Keratinocyte (primary cell): Measurements from ENCODE around the gene ANKMY1. TPM values are rescaled to one million over a fixed set of nuclear protein-coding genes. Genes with fewer than 3 reads are reported as not detected.

Experiments used
- DNase-seq: peaks from one replicate; pipeline ENCODE4 v3.0.0-alpha.2; 2011; ENCODE audit warnings: low read depth, missing footprints, low spot score
- FAIRE-seq: peaks from 2 replicates; lab custom pipeline; 2011; peaks lifted over from hg19 to GRCh38; lab: Jason Lieb, UNC
- H2AFZ ChIP-seq: 2 replicates; pipeline ENCODE4 v1.6.0; 2012; ENCODE audit warnings: low read length, control low read depth, inconsistent platforms; ENCODE audit not compliant: control insufficient read depth
- H3K27ac ChIP-seq: 2 replicates; pipeline ENCODE4 v1.5.1; 2011; ENCODE audit warnings: low read length; ENCODE audit not compliant: control insufficient read depth, insufficient read depth
- H3K27me3 ChIP-seq: 3 replicates; pipeline ENCODE4 v1.6.0; 2011; ENCODE audit warnings: low read length; ENCODE audit not compliant: control insufficient read depth, insufficient read depth; ENCODE audit errors: extremely low read depth
- H3K36me3 ChIP-seq, 2 experiments: 2 replicates in 1 of 2; 3 replicates in 1 of 2; pipeline ENCODE4 v1.5.1; 2011; ENCODE audit warnings: low read length in 2 of 2, mild to moderate bottlenecking in 1 of 2; ENCODE audit not compliant: control insufficient read depth in 2 of 2, insufficient read depth in 2 of 2; ENCODE audit errors: extremely low read depth in 1 of 2
- H3K4me1 ChIP-seq: 3 replicates; pipeline ENCODE4 v1.5.1; 2011; ENCODE audit warnings: low read length; ENCODE audit not compliant: control insufficient read depth, insufficient read depth; ENCODE audit errors: extremely low read depth
- H3K4me2 ChIP-seq: 3 replicates; pipeline ENCODE4 v1.6.0; 2011; ENCODE audit warnings: low read depth, low read length; ENCODE audit not compliant: control insufficient read depth, insufficient read depth; ENCODE audit errors: extremely low read depth
- H3K4me3 ChIP-seq, 3 experiments: fragments of 200-600 bp in 1 of 3; sonication (generic) in 1 of 3; 2 replicates in 2 of 3; 3 replicates in 1 of 3; pipeline ENCODE4 v1.5.1; 2011 to 2016; ENCODE audit warnings: low read length in 3 of 3, mild to moderate bottlenecking in 3 of 3, control low read depth in 2 of 3, inconsistent platforms in 1 of 3, low read depth in 1 of 3, mixed read lengths in 1 of 3, mixed run types in 1 of 3, moderate library complexity in 1 of 3; ENCODE audit not compliant: control insufficient read depth in 2 of 3, insufficient read depth in 2 of 3; ENCODE audit errors: extremely low read depth in 1 of 3
- H3K79me2 ChIP-seq: 2 replicates; pipeline ENCODE4 v1.6.0; 2012; ENCODE audit warnings: low read length; ENCODE audit not compliant: control insufficient read depth, insufficient read depth
- H3K9ac ChIP-seq: 3 replicates; pipeline ENCODE4 v1.6.0; 2011; ENCODE audit warnings: low read length; ENCODE audit not compliant: control insufficient read depth, insufficient read depth; ENCODE audit errors: extremely low read depth
- H3K9me1 ChIP-seq: 3 replicates; pipeline ENCODE4 v1.6.0; 2011; ENCODE audit warnings: low read length; ENCODE audit not compliant: control insufficient read depth, insufficient read depth; ENCODE audit errors: extremely low read depth
- H3K9me3 ChIP-seq: 2 replicates; pipeline ENCODE4 v1.5.1; 2012; ENCODE audit warnings: low read depth, low read length; ENCODE audit not compliant: control insufficient read depth
- H4K20me1 ChIP-seq: 3 replicates; pipeline ENCODE4 v1.6.0; 2011; ENCODE audit warnings: low read length; ENCODE audit not compliant: control insufficient read depth, insufficient read depth; ENCODE audit errors: extremely low read depth
- EZH2 ChIP-seq: IDR thresholded peaks from one replicate; pipeline ENCODE4 v1.6.1; 2012; ENCODE audit warnings: inconsistent platforms, mild to moderate bottlenecking, low read length, moderate library complexity
- dilution Hi-C: fragments of 300-500 bp; cut with MboI; formaldehyde crosslinking; loops from one replicate; pipeline ENCODE4 v1.7.0; 2020; ENCODE audit warnings: low sequenced_read_pairs; ENCODE audit not compliant: extremely low pct_ligation_motif_present
- polyA plus RNA-seq, 5 experiments: library from polyadenylated mRNA; depleted of rRNA in 3 of 5; stranded (reverse) in 3 of 5; stranded (forward) in 1 of 5; unstranded in 1 of 5; fragments of >200 nt; gene quantifications; 1 replicate in 1 of 5; 2 replicates in 3 of 5; 3 replicates in 1 of 5; pipeline versions ENCODE4 v1.2.1 to v1.2.3, GENCODE V29; 2011 to 2012; ENCODE audit warnings: missing spikeins in 2 of 5, low read depth in 1 of 5, low replicate concordance in 1 of 5
- TF ChIP-seq, protein P1 (sequence below), 3 experiments: IDR thresholded peaks in 1 of 3; conservative IDR thresholded peaks in 1 of 3; optimal IDR thresholded peaks in 1 of 3; 2 replicates in 2 of 3; 3 replicates in 1 of 3; pipeline versions ENCODE3 to v1.5.1; 2011; ENCODE audit warnings: low read length in 3 of 3, mild to moderate bottlenecking in 3 of 3, moderate library complexity in 2 of 3, control low read depth in 1 of 3, inconsistent platforms in 1 of 3; ENCODE audit not compliant: insufficient read depth in 2 of 3; ENCODE audit errors: extremely low read depth in 1 of 3

Gene ANKMY1
- polyA plus RNA-seq, 1 donor (not counting 4 experiments of a cell fraction or from before 2014, with no cell fraction given), result 3.3 TPM

DNA sequence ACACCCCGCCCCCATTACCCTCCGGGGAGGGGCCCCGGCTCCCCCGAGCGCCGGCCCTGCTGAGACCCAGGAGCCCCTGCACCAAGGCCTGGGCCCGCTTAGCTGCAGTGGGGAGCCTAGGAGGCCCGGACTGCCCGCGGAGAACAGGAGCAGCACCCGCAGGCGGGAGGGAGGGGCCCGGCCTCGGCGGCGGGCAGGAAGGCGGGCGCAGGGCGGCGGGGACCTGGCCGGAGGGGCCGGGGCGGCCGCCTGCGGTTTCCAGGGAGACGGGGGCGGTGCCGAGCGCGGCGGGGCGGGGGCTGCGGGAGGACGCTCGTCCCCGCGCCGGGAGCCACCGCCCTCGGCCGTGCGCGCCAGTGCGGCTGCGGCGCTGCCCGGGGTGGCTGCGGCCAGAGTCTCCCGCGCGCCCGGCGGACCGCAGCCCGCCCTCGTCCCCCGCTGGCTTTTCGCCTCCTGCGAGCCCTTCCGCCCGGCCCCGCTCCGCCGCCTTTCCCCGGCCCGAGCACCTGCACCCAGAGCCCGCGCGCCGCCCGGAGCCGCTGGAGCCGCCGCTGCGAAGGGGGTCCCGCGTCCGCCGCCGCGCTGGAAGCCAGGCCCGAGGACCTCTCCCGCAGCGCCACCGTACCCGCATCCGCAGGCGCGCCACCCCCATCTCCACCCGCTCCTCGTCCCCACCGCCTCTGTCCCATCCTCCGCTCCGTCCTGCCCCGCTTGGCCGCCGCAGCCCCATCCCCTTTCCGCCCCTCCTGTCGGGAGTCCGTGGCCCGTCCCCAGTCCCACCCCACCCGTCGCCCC, 105.1 kb downstream of the ANKMY1 start:
- FAIRE-seq, result no peak
- no peak for DNase-seq

GRCh38 chr2:240451791-240452461, 105.9 kb downstream of the ANKMY1 start:
- H3K79me2 ChIP-seq, result peaks cover 47% of the 10 kb centered on the region
- dilution Hi-C loops, result no loop called here
- H3K36me3 ChIP-seq, result no peaks in the 10 kb centered on the region
- TF ChIP-seq, protein P1, sequence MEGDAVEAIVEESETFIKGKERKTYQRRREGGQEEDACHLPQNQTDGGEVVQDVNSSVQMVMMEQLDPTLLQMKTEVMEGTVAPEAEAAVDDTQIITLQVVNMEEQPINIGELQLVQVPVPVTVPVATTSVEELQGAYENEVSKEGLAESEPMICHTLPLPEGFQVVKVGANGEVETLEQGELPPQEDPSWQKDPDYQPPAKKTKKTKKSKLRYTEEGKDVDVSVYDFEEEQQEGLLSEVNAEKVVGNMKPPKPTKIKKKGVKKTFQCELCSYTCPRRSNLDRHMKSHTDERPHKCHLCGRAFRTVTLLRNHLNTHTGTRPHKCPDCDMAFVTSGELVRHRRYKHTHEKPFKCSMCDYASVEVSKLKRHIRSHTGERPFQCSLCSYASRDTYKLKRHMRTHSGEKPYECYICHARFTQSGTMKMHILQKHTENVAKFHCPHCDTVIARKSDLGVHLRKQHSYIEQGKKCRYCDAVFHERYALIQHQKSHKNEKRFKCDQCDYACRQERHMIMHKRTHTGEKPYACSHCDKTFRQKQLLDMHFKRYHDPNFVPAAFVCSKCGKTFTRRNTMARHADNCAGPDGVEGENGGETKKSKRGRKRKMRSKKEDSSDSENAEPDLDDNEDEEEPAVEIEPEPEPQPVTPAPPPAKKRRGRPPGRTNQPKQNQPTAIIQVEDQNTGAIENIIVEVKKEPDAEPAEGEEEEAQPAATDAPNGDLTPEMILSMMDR (optimal IDR thresholded peaks at IDR 0.05 in 1 of 3, IDR thresholded peaks at IDR 0.05 in 1 of 3, conservative IDR thresholded peaks at IDR 0.05 in 1 of 3; ENCODE audit: extremely low read depth in 1 of 3, insufficient read depth in 2 of 3, low read length in 3 of 3), result no peak
- TF ChIP-seq EZH2, result no peak
- H3K27ac ChIP-seq, result peak overlapping the region; percentile 84
- no peaks in the 10 kb centered on the region for H3K9me1 ChIP-seq
- no peak overlapping the region for H2AFZ ChIP-seq
- no peaks in the 10 kb centered on the region for H3K9me3 ChIP-seq
- H4K20me1 ChIP-seq, result peaks cover 22% of the 10 kb centered on the region
- DNase-seq, result no peak
- peaks cover 56% of the 10 kb centered on the region for H3K4me1 ChIP-seq
- peaks cover 5% of the 10 kb centered on the region for H3K27me3 ChIP-seq
- FAIRE-seq, result no peak
- H3K4me3 ChIP-seq, result peak overlapping the region in 2 of 3 experiments; percentile 27 to 32
- peak overlapping the region; percentile 59 for H3K4me2 ChIP-seq
- peak overlapping the region; percentile 57 for H3K9ac ChIP-seq

More for the DNA sequence above, 105.1 kb downstream of the ANKMY1 start:
- Histone ChIP-seq H3K9me1 (no peaks in the 10 kb centered on the region), H4K20me1 (peaks cover 25% of the 10 kb centered on the region), H2AFZ (no peak overlapping the region), H3K9ac (peak overlapping the region; percentile 57), H3K4me1 (peaks cover 55% of the 10 kb centered on the region), H3K4me2 (peak overlapping the region; percentile 59), H3K79me2 (peaks cover 46% of the 10 kb centered on the region), H3K27me3 (peaks cover 5% of the 10 kb centered on the region), H3K4me3 (peak overlapping the region; percentile 27 to 49 (median 43)), H3K36me3 (no peaks in the 10 kb centered on the region), H3K27ac (no peak overlapping the region), H3K9me3 (no peaks in the 10 kb centered on the region)
- dilution Hi-C loops, result no loop called here
- no peak for TF ChIP-seq EZH2
- TF ChIP-seq, protein P1 (optimal IDR thresholded peaks at IDR 0.05 in 1 of 3, IDR thresholded peaks at IDR 0.05 in 1 of 3, conservative IDR thresholded peaks at IDR 0.05 in 1 of 3; ENCODE audit: extremely low read depth in 1 of 3, insufficient read depth in 2 of 3, low read length in 3 of 3), result no peak
